Measurements from ENCODE around the gene NFE2L1.

Gene NFE2L1

DNA sequence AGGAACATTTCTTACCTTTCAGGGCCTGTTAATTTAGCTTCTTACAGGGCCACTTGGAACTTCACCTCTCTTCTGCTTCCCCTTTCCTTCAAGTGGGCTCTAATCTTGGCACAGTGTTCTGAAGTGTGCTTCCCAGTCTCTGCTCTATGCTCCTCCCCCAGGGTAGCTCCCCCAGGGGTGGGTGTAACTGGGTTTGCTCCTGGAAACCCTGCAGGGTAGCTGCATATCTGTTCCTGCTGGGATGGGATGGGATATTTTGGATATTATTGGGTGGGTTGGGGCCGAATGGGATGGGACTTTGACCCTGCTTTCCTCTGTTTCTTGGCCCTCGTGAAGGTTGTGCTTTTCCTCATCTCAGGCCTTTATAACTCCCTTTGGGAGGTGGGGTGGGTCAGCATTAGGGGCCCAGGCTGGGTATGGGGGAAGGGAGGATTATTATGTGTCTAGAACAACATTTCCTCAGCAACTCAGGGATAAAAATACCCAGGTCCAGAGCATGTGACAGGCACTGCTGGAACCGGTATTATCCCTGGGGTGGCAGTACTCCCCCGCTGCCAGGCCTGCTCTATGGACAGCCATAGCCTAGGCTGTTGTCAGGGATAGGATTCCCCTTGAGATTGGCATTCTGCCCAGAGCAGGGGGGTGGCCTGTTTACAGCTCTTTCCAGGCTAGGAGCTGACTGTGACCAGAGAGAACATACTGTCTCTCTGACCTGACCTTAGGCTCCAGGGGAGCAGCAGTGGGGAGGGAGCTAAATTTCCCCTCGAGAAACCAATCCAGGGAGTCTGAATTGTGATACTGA is 5.0 kb downstream of the NFE2L1 start:
- Histone ChIP-seq H3K27me3 (ENCODE audit: control insufficient read depth, insufficient read depth, low read length) (no peaks in the 10 kb centered on the region), H3K4me3 (ENCODE audit: low read depth, low read length) (peak overlapping the region; percentile 42), H3K9ac (ENCODE audit: low read depth, low read length) (peak overlapping the region; percentile 8), H3K9me3 (ENCODE audit: control insufficient read depth, insufficient read depth, low read length) (no peaks in the 10 kb centered on the region), H3K4me1 (ENCODE audit: control insufficient read depth, insufficient read depth, low read length) (peaks cover 40% of the 10 kb centered on the region), H3K36me3 (ENCODE audit: control insufficient read depth, insufficient read depth, low read length) (peaks cover 36% of the 10 kb centered on the region)

GRCh38 chr17:48053758-48054237 is 5.6 kb downstream of the NFE2L1 start:
- Histone ChIP-seq H3K9ac (ENCODE audit: low read depth, low read length) (no peak overlapping the region), H3K9me3 (ENCODE audit: control insufficient read depth, insufficient read depth, low read length) (no peaks in the 10 kb centered on the region), H3K4me1 (ENCODE audit: control insufficient read depth, insufficient read depth, low read length) (peaks cover 40% of the 10 kb centered on the region), H3K4me3 (ENCODE audit: low read depth, low read length) (peak overlapping the region; percentile 42), H3K36me3 (ENCODE audit: control insufficient read depth, insufficient read depth, low read length) (peaks cover 42% of the 10 kb centered on the region), H3K27me3 (ENCODE audit: control insufficient read depth, insufficient read depth, low read length) (no peaks in the 10 kb centered on the region)

GRCh38 chr17:48054238-48055185 is 6.4 kb downstream of the NFE2L1 start:
- H3K4me3 ChIP-seq (ENCODE audit: low read depth, low read length): peak overlapping the region; percentile 86
- H3K4me1 ChIP-seq (ENCODE audit: control insufficient read depth, insufficient read depth, low read length): peaks cover 40% of the 10 kb centered on the region
- peaks cover 49% of the 10 kb centered on the region for H3K36me3 ChIP-seq (ENCODE audit: control insufficient read depth, insufficient read depth, low read length)
- peak overlapping the region; percentile 74 for H3K9ac ChIP-seq (ENCODE audit: low read depth, low read length)
- no peaks in the 10 kb centered on the region for H3K9me3 ChIP-seq (ENCODE audit: control insufficient read depth, insufficient read depth, low read length)
- no peaks in the 10 kb centered on the region for H3K27me3 ChIP-seq (ENCODE audit: control insufficient read depth, insufficient read depth, low read length)

DNA sequence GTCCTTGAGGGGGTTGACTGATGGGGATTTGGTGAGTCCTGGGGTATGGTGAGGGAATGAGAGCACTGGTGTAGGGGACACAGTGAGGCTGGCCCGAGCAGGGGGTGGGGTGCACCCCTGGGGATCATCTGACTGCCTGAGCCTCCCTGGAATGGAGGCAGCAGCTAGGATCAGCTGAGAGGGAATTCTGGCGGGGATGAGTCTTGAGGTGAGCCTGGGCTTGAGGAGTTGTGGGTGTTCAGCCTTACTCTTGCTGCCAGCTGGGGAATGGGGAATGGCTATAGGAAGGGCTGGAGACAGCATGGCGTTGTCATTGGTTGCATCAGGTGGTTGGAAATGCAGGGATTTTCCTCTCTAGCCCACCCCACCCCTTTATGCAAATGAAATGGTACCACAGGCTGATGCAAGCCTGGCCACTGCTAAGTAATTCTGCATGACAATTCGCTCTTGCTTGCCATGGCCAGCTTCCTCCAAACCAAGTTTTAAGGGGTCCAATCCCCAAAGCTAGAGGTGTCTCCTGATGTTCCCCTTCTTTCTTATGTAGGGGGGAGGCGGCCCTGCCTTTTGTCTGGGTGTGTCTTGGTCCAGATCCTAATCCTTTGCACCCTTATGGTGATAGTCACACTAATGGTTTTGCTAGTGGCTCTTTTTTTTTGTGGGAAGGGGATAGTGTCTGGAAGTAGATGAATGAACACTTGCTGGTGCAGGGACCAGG is 7.5 kb downstream of the NFE2L1 start:
- peak overlapping the region; percentile 74 for H3K9ac ChIP-seq (ENCODE audit: low read depth, low read length)
- H3K36me3 ChIP-seq (ENCODE audit: control insufficient read depth, insufficient read depth, low read length): peaks cover 58% of the 10 kb centered on the region
- H3K27me3 ChIP-seq (ENCODE audit: control insufficient read depth, insufficient read depth, low read length): no peaks in the 10 kb centered on the region
- H3K4me3 ChIP-seq (ENCODE audit: low read depth, low read length): peak overlapping the region; percentile 86
- H3K9me3 ChIP-seq (ENCODE audit: control insufficient read depth, insufficient read depth, low read length): no peaks in the 10 kb centered on the region
- H3K4me1 ChIP-seq (ENCODE audit: control insufficient read depth, insufficient read depth, low read length): peaks cover 36% of the 10 kb centered on the region

DNA sequence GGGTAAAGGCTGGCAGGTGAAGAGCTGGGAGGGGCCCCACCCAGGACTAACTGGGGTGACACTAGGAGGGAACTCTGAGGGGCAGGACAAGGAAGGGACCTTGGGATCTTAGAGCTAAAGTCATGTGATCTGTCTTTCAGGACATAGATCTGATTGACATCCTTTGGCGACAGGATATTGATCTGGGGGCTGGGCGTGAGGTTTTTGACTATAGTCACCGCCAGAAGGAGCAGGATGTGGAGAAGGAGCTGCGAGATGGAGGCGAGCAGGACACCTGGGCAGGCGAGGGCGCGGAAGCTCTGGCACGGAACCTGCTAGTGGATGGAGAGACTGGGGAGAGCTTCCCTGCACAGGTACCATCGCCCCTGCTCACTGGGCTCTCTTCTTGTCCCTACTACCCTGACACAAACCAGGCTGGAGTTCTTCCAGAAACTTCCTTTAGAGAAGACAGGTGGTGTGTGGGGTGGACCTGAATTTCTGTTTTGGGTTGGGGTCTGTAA is 8.1 kb downstream of the NFE2L1 start:
- no peaks in the 10 kb centered on the region for H3K9me3 ChIP-seq (ENCODE audit: control insufficient read depth, insufficient read depth, low read length)
- peak overlapping the region; percentile 86 for H3K4me3 ChIP-seq (ENCODE audit: low read depth, low read length)
- peak overlapping the region; percentile 74 for H3K9ac ChIP-seq (ENCODE audit: low read depth, low read length)
- H3K4me1 ChIP-seq (ENCODE audit: control insufficient read depth, insufficient read depth, low read length): peaks cover 32% of the 10 kb centered on the region
- peaks cover 58% of the 10 kb centered on the region for H3K36me3 ChIP-seq (ENCODE audit: control insufficient read depth, insufficient read depth, low read length)
- no peaks in the 10 kb centered on the region for H3K27me3 ChIP-seq (ENCODE audit: control insufficient read depth, insufficient read depth, low read length)

DNA sequence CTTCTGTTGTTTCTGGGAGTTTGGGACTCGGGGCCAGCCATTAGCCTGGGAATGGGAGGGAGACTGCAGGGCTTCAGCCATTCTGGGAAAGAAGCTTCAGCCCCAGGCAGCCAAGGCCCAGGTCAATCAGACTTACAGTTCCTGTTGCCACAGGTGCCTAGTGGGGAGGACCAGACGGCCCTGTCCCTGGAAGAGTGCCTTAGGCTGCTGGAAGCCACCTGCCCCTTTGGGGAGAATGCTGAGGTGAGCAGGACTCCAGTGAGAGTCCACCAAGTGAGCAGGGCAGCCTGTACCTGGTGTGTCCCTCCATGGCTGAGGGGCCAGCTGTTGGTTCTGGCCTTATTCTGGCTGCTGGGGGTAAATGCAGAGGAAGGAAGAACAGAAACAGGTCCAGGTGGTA is 8.7 kb downstream of the NFE2L1 start:
- H3K4me1 ChIP-seq (ENCODE audit: control insufficient read depth, insufficient read depth, low read length): peaks cover 31% of the 10 kb centered on the region
- H3K27me3 ChIP-seq (ENCODE audit: control insufficient read depth, insufficient read depth, low read length): no peaks in the 10 kb centered on the region
- H3K4me3 ChIP-seq (ENCODE audit: low read depth, low read length): peak overlapping the region; percentile 13
- H3K9ac ChIP-seq (ENCODE audit: low read depth, low read length): peak overlapping the region; percentile 26
- H3K36me3 ChIP-seq (ENCODE audit: control insufficient read depth, insufficient read depth, low read length): peaks cover 63% of the 10 kb centered on the region
- H3K9me3 ChIP-seq (ENCODE audit: control insufficient read depth, insufficient read depth, low read length): no peaks in the 10 kb centered on the region

GRCh38 chr17:48057626-48058025 is 9.5 kb downstream of the NFE2L1 start:
- Histone ChIP-seq H3K9ac (ENCODE audit: low read depth, low read length) (no peak overlapping the region), H3K4me3 (ENCODE audit: low read depth, low read length) (no peak overlapping the region)

DNA sequence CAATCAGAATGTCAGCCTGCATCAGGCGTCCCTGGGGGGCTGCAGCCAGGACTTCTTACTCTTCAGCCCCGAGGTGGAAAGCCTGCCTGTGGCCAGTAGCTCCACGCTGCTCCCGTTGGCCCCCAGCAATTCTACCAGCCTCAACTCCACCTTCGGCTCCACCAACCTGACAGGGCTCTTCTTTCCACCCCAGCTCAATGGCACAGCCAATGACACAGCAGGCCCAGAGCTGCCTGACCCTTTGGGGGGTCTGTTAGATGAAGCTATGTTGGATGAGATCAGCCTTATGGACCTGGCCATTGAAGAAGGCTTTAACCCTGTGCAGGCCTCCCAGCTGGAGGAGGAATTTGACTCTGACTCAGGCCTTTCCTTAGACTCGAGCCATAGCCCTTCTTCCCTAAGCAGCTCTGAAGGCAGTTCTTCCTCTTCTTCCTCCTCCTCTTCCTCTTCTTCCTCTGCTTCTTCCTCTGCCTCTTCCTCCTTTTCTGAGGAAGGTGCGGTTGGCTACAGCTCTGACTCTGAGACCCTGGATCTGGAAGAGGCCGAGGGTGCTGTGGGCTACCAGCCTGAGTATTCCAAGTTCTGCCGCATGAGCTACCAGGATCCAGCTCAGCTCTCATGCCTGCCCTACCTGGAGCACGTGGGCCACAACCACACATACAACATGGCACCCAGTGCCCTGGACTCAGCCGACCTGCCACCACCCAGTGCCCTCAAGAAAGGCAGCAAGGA is 10.4 kb downstream of the NFE2L1 start:
- Histone ChIP-seq H3K27me3 (ENCODE audit: control insufficient read depth, insufficient read depth, low read length) (no peaks in the 10 kb centered on the region), H3K36me3 (ENCODE audit: control insufficient read depth, insufficient read depth, low read length) (peaks cover 62% of the 10 kb centered on the region), H3K9me3 (ENCODE audit: control insufficient read depth, insufficient read depth, low read length) (no peaks in the 10 kb centered on the region), H3K4me3 (ENCODE audit: low read depth, low read length) (no peak overlapping the region), H3K4me1 (ENCODE audit: control insufficient read depth, insufficient read depth, low read length) (peaks cover 14% of the 10 kb centered on the region), H3K9ac (ENCODE audit: low read depth, low read length) (no peak overlapping the region)

More at GRCh38 chr17:48057626-48058025, 9.5 kb downstream of the NFE2L1 start:
- peaks cover 23% of the 10 kb centered on the region for H3K4me1 ChIP-seq (ENCODE audit: control insufficient read depth, insufficient read depth, low read length)
- no peaks in the 10 kb centered on the region for H3K9me3 ChIP-seq (ENCODE audit: control insufficient read depth, insufficient read depth, low read length)
- no peaks in the 10 kb centered on the region for H3K27me3 ChIP-seq (ENCODE audit: control insufficient read depth, insufficient read depth, low read length)
- H3K36me3 ChIP-seq (ENCODE audit: control insufficient read depth, insufficient read depth, low read length): peaks cover 62% of the 10 kb centered on the region

GRCh38 chr17:48059125-48059668 is 11.0 kb downstream of the NFE2L1 start:
- H3K27me3 ChIP-seq (ENCODE audit: control insufficient read depth, insufficient read depth, low read length): no peaks in the 10 kb centered on the region
- peaks cover 9% of the 10 kb centered on the region for H3K4me1 ChIP-seq (ENCODE audit: control insufficient read depth, insufficient read depth, low read length)
- H3K4me3 ChIP-seq (ENCODE audit: low read depth, low read length): no peak overlapping the region
- H3K9ac ChIP-seq (ENCODE audit: low read depth, low read length): no peak overlapping the region
- H3K36me3 ChIP-seq (ENCODE audit: control insufficient read depth, insufficient read depth, low read length): peaks cover 62% of the 10 kb centered on the region
- no peaks in the 10 kb centered on the region for H3K9me3 ChIP-seq (ENCODE audit: control insufficient read depth, insufficient read depth, low read length)

DNA sequence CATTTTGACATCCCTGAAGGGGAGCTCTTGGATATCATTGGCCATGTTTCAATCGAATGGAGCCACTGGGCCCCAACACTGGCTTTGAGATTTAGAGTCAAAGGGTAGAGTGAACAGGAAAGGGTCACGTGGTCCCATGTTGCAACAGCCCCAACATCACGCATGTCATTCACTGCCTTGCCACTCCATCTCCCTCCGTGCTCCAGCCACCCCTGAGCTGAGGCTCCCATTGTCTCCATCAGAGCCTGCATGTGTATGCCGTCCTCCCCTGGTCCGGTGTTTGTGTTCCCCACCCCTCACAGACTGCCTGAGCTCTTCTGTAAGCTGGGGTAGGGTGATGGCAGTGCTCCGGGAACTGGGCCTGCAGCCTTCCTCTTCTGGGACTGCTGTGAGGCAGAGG is 12.1 kb downstream of the NFE2L1 start:
- Histone ChIP-seq H3K36me3 (ENCODE audit: control insufficient read depth, insufficient read depth, low read length) (peaks cover 70% of the 10 kb centered on the region), H3K4me1 (ENCODE audit: control insufficient read depth, insufficient read depth, low read length) (peaks cover 12% of the 10 kb centered on the region), H3K9me3 (ENCODE audit: control insufficient read depth, insufficient read depth, low read length) (no peaks in the 10 kb centered on the region), H3K4me3 (ENCODE audit: low read depth, low read length) (no peak overlapping the region), H3K9ac (ENCODE audit: low read depth, low read length) (no peak overlapping the region), H3K27me3 (ENCODE audit: control insufficient read depth, insufficient read depth, low read length) (no peaks in the 10 kb centered on the region)
